GM18867 (cell line): ENCODE results near the gene GPR68.

Experiments used
- ATAC-seq: cut with Tn5 transposase; IDR thresholded peaks from one replicate; pipeline ENCODE4 v1.9.1; 2021; ENCODE audit warnings: mild to moderate bottlenecking, moderate library complexity; ENCODE audit not compliant: unreplicated experiment

Gene GPR68, protein sequence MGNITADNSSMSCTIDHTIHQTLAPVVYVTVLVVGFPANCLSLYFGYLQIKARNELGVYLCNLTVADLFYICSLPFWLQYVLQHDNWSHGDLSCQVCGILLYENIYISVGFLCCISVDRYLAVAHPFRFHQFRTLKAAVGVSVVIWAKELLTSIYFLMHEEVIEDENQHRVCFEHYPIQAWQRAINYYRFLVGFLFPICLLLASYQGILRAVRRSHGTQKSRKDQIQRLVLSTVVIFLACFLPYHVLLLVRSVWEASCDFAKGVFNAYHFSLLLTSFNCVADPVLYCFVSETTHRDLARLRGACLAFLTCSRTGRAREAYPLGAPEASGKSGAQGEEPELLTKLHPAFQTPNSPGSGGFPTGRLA

GRCh38 chr14:91244501-91244901, at the start of gene GPR68:
TSS of gene GPR68 (minus strand) at chr14:91244704. CDS start at chr14:91235050, 9,654 bp downstream.
- no peak for ATAC-seq

GRCh38 chr14:91294153-91294552, 49.6 kb upstream of the GPR68 start:
- no peak for ATAC-seq

- ATAC-seq: no peak
Observed at GRCh38 chr14:91293281-91293680, 48.8 kb upstream of the GPR68 start.

DNA sequence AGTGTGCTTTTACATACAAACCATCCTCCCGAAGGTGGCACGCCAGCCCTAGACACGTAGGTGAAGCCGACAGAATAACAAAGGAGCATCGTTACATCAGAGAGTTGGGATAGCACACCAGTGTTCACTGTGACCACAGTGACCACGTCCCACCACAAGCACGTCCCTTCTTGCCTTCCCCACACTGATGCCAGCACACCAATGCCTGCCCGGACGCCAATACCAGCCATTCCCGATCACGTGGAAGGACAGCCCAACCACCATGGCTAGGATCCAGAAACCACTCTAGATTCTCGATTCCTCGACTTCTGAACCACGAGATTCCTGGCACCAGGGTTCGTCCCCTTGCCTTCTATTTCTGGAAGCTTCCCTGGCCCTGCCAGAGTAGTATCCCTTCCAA, 48.0 kb upstream of the GPR68 start:
- no peak for ATAC-seq

- ATAC-seq: no peak
Observed at GRCh38 chr14:91291786-91292405, 47.4 kb upstream of the GPR68 start.

GRCh38 chr14:91290986-91291385, 46.5 kb upstream of the GPR68 start:
- ATAC-seq: no peak

GRCh38 chr14:91289464-91289863, 45.0 kb upstream of the GPR68 start:
- no peak for ATAC-seq

GRCh38 chr14:91288876-91289275, 44.4 kb upstream of the GPR68 start:
- no peak for ATAC-seq

DNA sequence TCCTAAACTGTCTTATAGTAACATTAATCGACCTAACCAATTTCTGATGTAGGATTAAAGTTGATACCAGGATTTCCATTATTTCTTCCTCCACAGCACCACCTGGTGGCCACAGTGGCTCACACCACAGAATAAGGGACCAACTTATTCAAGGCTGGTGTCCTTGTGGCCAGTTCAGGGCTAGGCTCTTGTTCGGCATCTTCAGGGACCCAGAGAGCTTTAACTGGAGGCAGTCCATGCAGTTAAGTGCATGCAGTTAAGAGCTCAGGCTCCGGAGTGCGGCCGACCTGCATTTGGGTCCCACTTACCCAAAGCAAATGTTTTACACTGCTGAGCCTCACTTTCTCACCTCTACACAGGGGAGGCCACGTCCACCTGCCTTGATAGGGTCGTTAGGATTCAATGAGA, 42.0 kb upstream of the GPR68 start:
- ATAC-seq: no peak

DNA sequence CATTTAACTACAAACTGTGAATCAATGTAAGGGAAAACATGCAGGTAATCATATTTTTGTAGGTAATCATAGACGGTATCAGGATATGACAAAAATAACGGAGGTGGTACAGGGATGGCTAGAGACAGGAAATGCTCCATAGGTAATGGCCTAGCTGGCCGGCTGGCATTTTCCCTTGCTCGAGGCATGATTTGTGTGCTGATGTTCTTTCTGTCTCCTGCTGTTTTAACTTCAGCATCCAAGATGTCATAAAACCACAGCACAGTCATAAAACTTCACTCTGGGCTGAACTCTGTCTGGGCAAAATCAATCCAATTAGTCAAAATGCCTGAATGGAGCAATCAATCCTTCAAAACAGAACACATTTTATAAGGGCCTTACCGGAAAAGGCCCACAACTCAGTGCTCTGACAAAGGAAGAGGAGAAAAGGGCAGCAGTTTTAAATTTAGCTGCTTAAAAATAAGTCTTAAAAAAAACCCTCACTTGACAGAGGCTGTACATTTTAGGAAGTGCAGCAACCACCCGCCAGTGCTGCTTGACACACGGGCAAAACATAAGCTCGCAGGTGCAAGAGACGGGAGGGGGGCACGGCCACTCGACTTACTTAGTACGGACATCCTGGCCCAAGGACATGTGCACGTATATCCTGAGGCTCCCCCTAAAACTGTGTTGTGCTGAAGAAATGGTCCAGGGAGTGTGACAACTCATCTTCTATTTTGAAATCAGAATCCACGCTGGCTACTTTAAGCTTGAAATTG, 40.5 kb upstream of the GPR68 start:
- no peak for ATAC-seq

GRCh38 chr14:91284146-91284790, 39.8 kb upstream of the GPR68 start:
- ATAC-seq: no peak

DNA sequence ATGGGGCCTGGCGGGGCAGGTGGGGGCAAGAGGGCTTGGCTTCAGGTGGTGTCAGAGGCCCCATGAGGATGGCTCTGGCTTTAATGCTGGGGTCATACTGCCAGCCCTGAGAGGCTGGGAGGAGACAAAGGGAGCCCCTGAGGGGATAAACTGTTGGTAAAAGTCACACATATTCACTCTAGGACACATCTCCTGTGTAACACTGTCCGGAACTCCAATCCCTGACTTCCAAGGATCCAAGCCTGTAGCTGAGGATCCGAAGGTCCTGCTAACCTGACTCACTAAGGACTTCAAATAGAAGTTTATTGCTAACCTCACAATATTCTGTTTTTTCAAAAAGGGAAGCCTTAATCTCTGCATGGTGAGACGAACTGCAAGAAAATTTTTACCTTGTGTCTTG, 39.2 kb upstream of the GPR68 start:
- ATAC-seq: no peak

DNA sequence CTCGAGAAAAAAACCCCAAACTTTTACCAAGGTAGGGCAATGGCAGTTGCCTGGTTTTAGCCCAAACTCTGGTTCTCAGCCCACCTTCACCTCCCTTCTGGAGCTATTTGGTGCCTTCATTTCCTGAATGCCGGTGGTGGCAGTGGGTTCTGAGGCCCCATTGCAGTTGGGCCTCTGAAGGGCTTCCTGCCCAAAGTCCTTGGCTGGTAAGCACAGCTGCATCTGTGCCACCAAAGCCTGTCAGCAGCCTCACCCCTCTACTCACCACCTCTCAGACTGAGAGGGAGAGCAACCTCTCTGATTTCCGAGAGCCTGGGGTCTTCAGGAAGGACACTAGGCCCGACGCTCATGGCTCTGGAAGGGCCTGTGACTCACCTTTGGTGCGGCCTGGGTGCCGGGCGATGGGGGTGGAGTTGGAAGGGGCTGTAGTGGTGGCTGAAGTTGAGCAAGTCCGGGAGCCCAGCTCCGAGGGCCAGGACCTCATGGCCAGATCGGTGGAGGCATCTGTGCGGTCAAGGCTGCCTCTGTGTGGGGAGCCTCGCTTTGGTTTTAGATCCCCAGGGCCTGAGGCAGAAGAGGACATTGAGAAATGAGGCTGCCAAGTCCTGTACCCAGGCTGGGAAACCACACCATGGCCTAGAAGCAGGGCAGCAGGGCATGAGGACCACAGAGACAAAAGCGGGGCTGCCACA, 38.6 kb upstream of the GPR68 start:
- no peak for ATAC-seq

DNA sequence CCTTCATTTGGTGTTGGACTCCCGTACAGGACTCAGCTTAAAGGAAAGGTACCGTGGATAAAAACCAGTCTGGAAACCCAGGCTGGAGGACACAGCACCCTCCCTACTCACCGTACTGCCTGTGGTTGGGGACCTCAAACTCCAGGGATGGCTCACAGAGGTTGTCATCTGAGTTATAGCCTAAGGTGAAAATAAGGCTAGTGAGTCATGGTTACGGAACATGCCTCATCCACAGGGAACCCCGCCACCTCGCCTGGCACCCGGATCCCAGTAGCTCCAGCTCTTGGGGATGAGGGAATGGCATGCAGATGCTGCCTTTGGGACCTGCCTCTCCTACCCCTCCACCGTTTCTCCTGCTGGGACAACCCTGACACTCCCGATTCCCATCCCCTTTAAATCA, 36.8 kb upstream of the GPR68 start:
- ATAC-seq: no peak

DNA sequence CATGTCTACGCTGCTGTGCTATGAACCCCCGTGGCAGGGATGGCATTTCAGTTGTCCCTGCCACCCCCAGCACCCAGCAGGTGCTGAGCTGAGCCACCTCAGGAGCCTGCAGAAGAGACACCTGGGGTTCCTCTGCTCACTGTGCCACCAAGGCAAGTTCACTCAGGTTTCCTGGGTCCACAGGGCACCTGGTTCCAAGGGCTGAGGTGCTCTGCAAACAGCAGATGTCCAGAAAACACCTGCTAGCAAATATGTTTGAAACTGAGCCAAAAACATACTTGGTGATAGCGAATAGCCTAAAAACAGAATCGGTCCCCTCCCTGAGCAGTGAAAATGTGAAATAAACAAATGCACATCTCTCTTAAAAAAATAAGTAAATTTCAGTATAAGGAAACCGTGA, 35.6 kb upstream of the GPR68 start:
- ATAC-seq: no peak

DNA sequence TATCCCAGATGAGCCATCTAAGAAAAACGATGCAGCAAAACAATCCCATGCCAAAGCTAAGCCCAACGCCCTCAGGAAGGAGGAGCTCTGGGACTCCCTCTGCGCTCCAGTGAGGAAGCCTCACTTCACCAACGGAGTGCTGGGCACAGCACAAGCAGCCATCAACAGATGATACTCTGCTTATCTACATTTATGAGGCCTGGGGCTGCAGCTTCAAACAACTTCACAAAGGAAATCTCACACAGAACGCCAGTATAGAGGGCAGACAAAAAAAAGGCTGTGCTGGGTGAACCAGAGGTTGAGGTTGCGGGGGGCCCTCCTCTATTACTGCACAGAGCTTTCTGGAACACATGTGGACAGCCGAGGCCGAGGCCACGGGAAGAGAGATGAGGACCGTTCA, 34.9 kb upstream of the GPR68 start:
- ATAC-seq: no peak

- ATAC-seq: no peak
Observed at GRCh38 chr14:91278383-91278715, 33.8 kb upstream of the GPR68 start.

DNA sequence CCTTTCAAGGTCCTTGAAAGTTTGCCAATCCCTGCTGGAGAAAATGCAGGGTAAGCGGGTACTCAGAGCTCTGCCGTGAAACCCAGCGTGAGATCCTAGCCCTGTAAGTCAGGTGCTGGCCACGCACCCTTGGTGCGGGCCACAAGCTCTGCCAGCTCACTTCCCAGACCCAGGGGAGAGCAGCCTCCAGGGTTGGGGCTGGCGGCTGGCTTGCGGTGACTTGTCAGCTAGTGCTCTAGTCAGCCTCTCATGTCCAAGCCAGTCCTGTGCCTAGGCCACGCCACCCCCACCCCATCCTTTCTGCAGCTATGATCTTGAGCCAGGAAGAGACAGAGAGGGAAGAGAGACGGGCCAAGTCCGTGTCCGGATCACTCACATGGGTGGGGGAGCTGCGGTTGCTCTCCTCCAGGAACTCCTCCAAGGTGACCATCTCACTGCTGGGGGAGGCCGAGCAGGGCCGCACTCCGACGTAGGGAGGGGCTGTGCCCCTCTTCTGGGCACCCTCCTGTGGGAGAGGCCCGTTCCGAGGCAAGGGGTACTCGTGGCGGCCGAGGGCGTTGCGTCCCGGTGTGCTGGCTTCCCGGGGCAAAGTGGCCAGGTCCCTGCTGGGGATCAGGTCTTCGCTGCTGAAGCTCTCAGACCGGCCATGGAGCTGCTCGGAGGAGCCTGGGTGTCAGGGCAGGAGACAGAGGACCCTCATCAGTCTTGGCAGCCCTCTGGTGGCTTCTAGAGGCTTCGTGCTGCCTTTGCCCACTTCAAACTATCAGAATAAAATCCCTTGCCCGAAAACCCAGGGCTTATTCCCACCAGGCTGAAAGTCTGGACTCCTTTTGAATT, 33.3 kb upstream of the GPR68 start:
- no peak for ATAC-seq

- ATAC-seq: no peak
Observed at GRCh38 chr14:91274796-91275195, 30.3 kb upstream of the GPR68 start.

GRCh38 chr14:91273885-91274273, 29.4 kb upstream of the GPR68 start:
- ATAC-seq: no peak
